NCI-H526 treated with DMSO at 0.1 percent for 48 hours (cell line): ENCODE results near the gene SVBP.
"Not testable (repeated sequence)": the region's sequence is repeated elsewhere in the genome, so short reads cannot be mapped to it uniquely, and the experiment has no call there.

Source experiments
- DNase-seq: peaks from one replicate; lab custom pipeline; 2025; lab: John Stamatoyannopoulos, UW

SVBP gene

GRCh38 chr1:42841440-42842147 is 24.4 kb upstream of the SVBP start:
- no peak for DNase-seq

- no peak for DNase-seq
These were observed 23.8 kb upstream of the SVBP start for GRCh38 chr1:42841010-42841409.

GRCh38 chr1:42838482-42839190 is 21.4 kb upstream of the SVBP start:
- DNase-seq: no peak

GRCh38 chr1:42837709-42838108 is 20.5 kb upstream of the SVBP start:
- no peak for DNase-seq

GRCh38 chr1:42835422-42835821 is 18.2 kb upstream of the SVBP start:
- DNase-seq: no peak

- DNase-seq: no peak
These were observed 17.6 kb upstream of the SVBP start for GRCh38 chr1:42834803-42835202.

- DNase-seq: no peak
These were observed 16.8 kb upstream of the SVBP start for GRCh38 chr1:42833981-42834380.

- DNase-seq: no peak
These were observed 15.5 kb upstream of the SVBP start for GRCh38 chr1:42832641-42833240.

GRCh38 chr1:42831273-42831672 is 14.1 kb upstream of the SVBP start:
- DNase-seq: no peak

GRCh38 chr1:42830631-42831030 is 13.4 kb upstream of the SVBP start:
- no peak for DNase-seq

- DNase-seq: no peak
These were observed 8.0 kb upstream of the SVBP start for GRCh38 chr1:42825036-42825851.

- no peak for DNase-seq
These were observed 7.4 kb upstream of the SVBP start for GRCh38 chr1:42824481-42825035.

GRCh38 chr1:42822800-42823392 is 5.7 kb upstream of the SVBP start:
- no peak for DNase-seq

GRCh38 chr1:42821690-42822089 is 4.5 kb upstream of the SVBP start:
- DNase-seq: no peak

GRCh38 chr1:42820813-42821212 is 3.6 kb upstream of the SVBP start:
- DNase-seq: no peak

GRCh38 chr1:42817976-42818375 is 779 bp upstream of the SVBP start:
- DNase-seq: no peak

GRCh38 chr1:42817440-42817767 is 207 bp upstream of the SVBP start:
- no peak for DNase-seq

GRCh38 chr1:42815941-42816584 is 1.1 kb downstream of the SVBP start:
- DNase-seq: no peak

- not testable (repeated sequence) for DNase-seq
These were observed 2.4 kb downstream of the SVBP start for GRCh38 chr1:42814815-42815214.

- no peak for DNase-seq
These were observed 10.0 kb downstream of the SVBP start for GRCh38 chr1:42807056-42807668.

- no peak for DNase-seq
These were observed 10.6 kb downstream of the SVBP start for GRCh38 chr1:42806593-42806992.
